Measurements from ENCODE around the gene BRSK2. TPM values are rescaled to one million over a fixed set of nuclear protein-coding genes. Genes with fewer than 3 reads are reported as not detected.
"Not testable (repeated sequence)": the region's sequence is repeated elsewhere in the genome, so short reads cannot be mapped to it uniquely, and the experiment has no call there.

The BRSK2 gene
- total RNA-seq, result 1 to 10 TPM in 1 of 4 donors, under 1 TPM in 2, not detected in 1; 0.72 to 1.6 (median 0.82) TPM

- DNase-seq (ENCODE audit: low spot score), result no peak
- peak; percentile 6 for ATAC-seq (ENCODE audit: low FRiP score)
Measured at GRCh38 chr11:1389932-1390568, at the start of gene BRSK2. Gene BRSK2 (plus strand): TSS chr11:1389934. CDS start chr11:1390285, 351 bp downstream.

GRCh38 chr11:1340111-1340510 lies 49.6 kb upstream of the BRSK2 start:
- DNase-seq (ENCODE audit: low spot score) (peak; percentile 19), ATAC-seq (ENCODE audit: low FRiP score) (no peak)
- TF ChIP-seq CTCF (IDR thresholded peaks at IDR 0.05), result no peak

More at GRCh38 chr11:1389932-1390568, at the start of gene BRSK2:
- no peak for TF ChIP-seq CTCF (IDR thresholded peaks at IDR 0.05)

GRCh38 chr11:1341226-1341625 lies 48.5 kb upstream of the BRSK2 start:
- peak; percentile 17 for DNase-seq (ENCODE audit: low spot score)
- not testable (repeated sequence) for ATAC-seq (ENCODE audit: low FRiP score)

- TF ChIP-seq CTCF (IDR thresholded peaks at IDR 0.05), result no peak
- ATAC-seq (ENCODE audit: low FRiP score), result no peak
Measured at GRCh38 chr11:1341928-1342524, 47.7 kb upstream of the BRSK2 start.

GRCh38 chr11:1342946-1343345 lies 46.8 kb upstream of the BRSK2 start:
- TF ChIP-seq CTCF (IDR thresholded peaks at IDR 0.05), result no peak
- ATAC-seq (ENCODE audit: low FRiP score) (no peak), DNase-seq (ENCODE audit: low spot score) (peak; percentile 6)

More at GRCh38 chr11:1341928-1342524, 47.7 kb upstream of the BRSK2 start:
- DNase-seq (ENCODE audit: low spot score), result peak; percentile 21

GRCh38 chr11:1343391-1344055 lies 46.2 kb upstream of the BRSK2 start:
- ATAC-seq (ENCODE audit: low FRiP score) (no peak), DNase-seq (ENCODE audit: low spot score) (no peak)
- TF ChIP-seq CTCF (IDR thresholded peaks at IDR 0.05), result no peak

- TF ChIP-seq CTCF (IDR thresholded peaks at IDR 0.05), result no peak
- ATAC-seq (ENCODE audit: low FRiP score) (no peak), DNase-seq (ENCODE audit: low spot score) (peak; percentile 20)
Measured at GRCh38 chr11:1344056-1344635, 45.6 kb upstream of the BRSK2 start.
